ENCODE measurements around the gene PWWP2B. TPM values are rescaled to one million over a fixed set of nuclear protein-coding genes. Genes with fewer than 3 reads are reported as not detected.

The PWWP2B gene
- total and polyA plus RNA-seq, 4 donors, result 4.8 to 12.0 (median 10.3) TPM

GRCh38 chr10:132368881-132369635 is 27.9 kb upstream of the PWWP2B start:
- no peaks in the 10 kb centered on the region for H3K27me3 ChIP-seq (ENCODE audit: control insufficient read depth, insufficient read depth, low read length)
- peaks cover 2% of the 10 kb centered on the region for H3K9me3 ChIP-seq (ENCODE audit: control insufficient read depth, insufficient read depth, low read length)
- H3K27ac ChIP-seq (ENCODE audit: low read depth, low read length), result no peak overlapping the region
- WGBS (ENCODE audit: insufficient coverage), result 72% methylated on average over 6 of the region's 9 CpGs
- H3K36me3 ChIP-seq (ENCODE audit: control insufficient read depth, insufficient read depth, low read length), result peaks cover 59% of the 10 kb centered on the region
- peaks cover 3% of the 10 kb centered on the region for H3K4me1 ChIP-seq (ENCODE audit: control insufficient read depth, insufficient read depth, low read length)
- peak in 1 of 6 donors; percentile 47 for DNase-seq (ENCODE audit: low read depth in 4 of 6, low spot score in 6 of 6)
- no peak overlapping the region for H3K4me3 ChIP-seq (ENCODE audit: low read depth, low read length)

GRCh38 chr10:132369636-132370185 is 27.3 kb upstream of the PWWP2B start:
- Histone ChIP-seq H3K4me1 (ENCODE audit: control insufficient read depth, insufficient read depth, low read length) (peaks cover 3% of the 10 kb centered on the region), H3K27ac (ENCODE audit: low read depth, low read length) (no peak overlapping the region), H3K9me3 (ENCODE audit: control insufficient read depth, insufficient read depth, low read length) (no peaks in the 10 kb centered on the region), H3K4me3 (ENCODE audit: low read depth, low read length) (no peak overlapping the region), H3K27me3 (ENCODE audit: control insufficient read depth, insufficient read depth, low read length) (no peaks in the 10 kb centered on the region), H3K36me3 (ENCODE audit: control insufficient read depth, insufficient read depth, low read length) (peaks cover 58% of the 10 kb centered on the region)
- DNase-seq (ENCODE audit: low read depth in 4 of 6, low spot score in 6 of 6), result no peak
- WGBS (ENCODE audit: insufficient coverage), result 88% methylated on average over 11 of the region's 13 CpGs

GRCh38 chr10:132370426-132371340 is 26.3 kb upstream of the PWWP2B start:
- Histone ChIP-seq H3K4me3 (ENCODE audit: low read depth, low read length) (no peak overlapping the region), H3K27me3 (ENCODE audit: control insufficient read depth, insufficient read depth, low read length) (no peaks in the 10 kb centered on the region), H3K36me3 (ENCODE audit: control insufficient read depth, insufficient read depth, low read length) (peaks cover 60% of the 10 kb centered on the region), H3K27ac (ENCODE audit: low read depth, low read length) (no peak overlapping the region), H3K9me3 (ENCODE audit: control insufficient read depth, insufficient read depth, low read length) (no peaks in the 10 kb centered on the region), H3K4me1 (ENCODE audit: control insufficient read depth, insufficient read depth, low read length) (no peaks in the 10 kb centered on the region)
- no peak for DNase-seq (ENCODE audit: low read depth in 4 of 6, low spot score in 6 of 6)
- 92% methylated on average over 25 of the region's 31 CpGs for WGBS (ENCODE audit: insufficient coverage)

- Histone ChIP-seq H3K9me3 (ENCODE audit: control insufficient read depth, insufficient read depth, low read length) (no peaks in the 10 kb centered on the region), H3K27ac (ENCODE audit: low read depth, low read length) (no peak overlapping the region), H3K4me1 (ENCODE audit: control insufficient read depth, insufficient read depth, low read length) (no peaks in the 10 kb centered on the region), H3K27me3 (ENCODE audit: control insufficient read depth, insufficient read depth, low read length) (no peaks in the 10 kb centered on the region), H3K36me3 (ENCODE audit: control insufficient read depth, insufficient read depth, low read length) (peaks cover 56% of the 10 kb centered on the region), H3K4me3 (ENCODE audit: low read depth, low read length) (no peak overlapping the region)
- DNase-seq (ENCODE audit: low read depth in 4 of 6, low spot score in 6 of 6), result no peak
- WGBS (ENCODE audit: insufficient coverage), result 81% methylated on average over 7 of the region's 9 CpGs
Observed at GRCh38 chr10:132371641-132372081, 25.3 kb upstream of the PWWP2B start.

- no peaks in the 10 kb centered on the region for H3K9me3 ChIP-seq (ENCODE audit: control insufficient read depth, insufficient read depth, low read length)
- H3K27me3 ChIP-seq (ENCODE audit: control insufficient read depth, insufficient read depth, low read length), result no peaks in the 10 kb centered on the region
- WGBS (ENCODE audit: insufficient coverage), result 95% methylated on average over 15 of the region's 16 CpGs
- H3K36me3 ChIP-seq (ENCODE audit: control insufficient read depth, insufficient read depth, low read length), result peaks cover 57% of the 10 kb centered on the region
- no peaks in the 10 kb centered on the region for H3K4me1 ChIP-seq (ENCODE audit: control insufficient read depth, insufficient read depth, low read length)
- no peak for DNase-seq (ENCODE audit: low read depth in 4 of 6, low spot score in 6 of 6)
- H3K4me3 ChIP-seq (ENCODE audit: low read depth, low read length), result no peak overlapping the region
- no peak overlapping the region for H3K27ac ChIP-seq (ENCODE audit: low read depth, low read length)
Observed at GRCh38 chr10:132372516-132373095, 24.4 kb upstream of the PWWP2B start.

- no peaks in the 10 kb centered on the region for H3K4me1 ChIP-seq (ENCODE audit: control insufficient read depth, insufficient read depth, low read length)
- H3K9me3 ChIP-seq (ENCODE audit: control insufficient read depth, insufficient read depth, low read length), result no peaks in the 10 kb centered on the region
- 90% methylated on average over 25 of the region's 25 CpGs for WGBS (ENCODE audit: insufficient coverage)
- H3K4me3 ChIP-seq (ENCODE audit: low read depth, low read length), result no peak overlapping the region
- peaks cover 57% of the 10 kb centered on the region for H3K36me3 ChIP-seq (ENCODE audit: control insufficient read depth, insufficient read depth, low read length)
- no peak for DNase-seq (ENCODE audit: low read depth in 4 of 6, low spot score in 6 of 6)
- no peaks in the 10 kb centered on the region for H3K27me3 ChIP-seq (ENCODE audit: control insufficient read depth, insufficient read depth, low read length)
- no peak overlapping the region for H3K27ac ChIP-seq (ENCODE audit: low read depth, low read length)
Observed at GRCh38 chr10:132373241-132373955, 23.6 kb upstream of the PWWP2B start.

- no peak for DNase-seq (ENCODE audit: low read depth in 4 of 6, low spot score in 6 of 6)
- Histone ChIP-seq H3K9me3 (ENCODE audit: control insufficient read depth, insufficient read depth, low read length) (no peaks in the 10 kb centered on the region), H3K36me3 (ENCODE audit: control insufficient read depth, insufficient read depth, low read length) (peaks cover 59% of the 10 kb centered on the region), H3K4me3 (ENCODE audit: low read depth, low read length) (no peak overlapping the region), H3K27ac (ENCODE audit: low read depth, low read length) (no peak overlapping the region), H3K4me1 (ENCODE audit: control insufficient read depth, insufficient read depth, low read length) (no peaks in the 10 kb centered on the region), H3K27me3 (ENCODE audit: control insufficient read depth, insufficient read depth, low read length) (no peaks in the 10 kb centered on the region)
- 95% methylated on average over 4 of the region's 8 CpGs for WGBS (ENCODE audit: insufficient coverage)
Observed at GRCh38 chr10:132374176-132374575, 22.8 kb upstream of the PWWP2B start.

GRCh38 chr10:132374612-132375011 is 22.4 kb upstream of the PWWP2B start:
- WGBS (ENCODE audit: insufficient coverage), result 95% methylated on average over 9 of the region's 14 CpGs
- Histone ChIP-seq H3K27ac (ENCODE audit: low read depth, low read length) (no peak overlapping the region), H3K4me3 (ENCODE audit: low read depth, low read length) (no peak overlapping the region), H3K4me1 (ENCODE audit: control insufficient read depth, insufficient read depth, low read length) (no peaks in the 10 kb centered on the region), H3K9me3 (ENCODE audit: control insufficient read depth, insufficient read depth, low read length) (no peaks in the 10 kb centered on the region), H3K36me3 (ENCODE audit: control insufficient read depth, insufficient read depth, low read length) (peaks cover 59% of the 10 kb centered on the region), H3K27me3 (ENCODE audit: control insufficient read depth, insufficient read depth, low read length) (no peaks in the 10 kb centered on the region)
- no peak for DNase-seq (ENCODE audit: low read depth in 4 of 6, low spot score in 6 of 6)

All from spinal cord (tissue), 10 donors.